SK-N-SH (cell line): ENCODE measurements around the gene SMARCC1. TPM values are rescaled to one million over a fixed set of nuclear protein-coding genes. Genes with fewer than 3 reads are reported as not detected.
A peak's percentile ranks its signal among the peaks of the same experiment; 100 is the strongest.
"Not testable (repeated sequence)": the region's sequence is repeated elsewhere in the genome, so short reads cannot be mapped to it uniquely, and the experiment has no call there.

Experiments used
- CTCF ChIA-PET: fragments of 300-600, 350-600 bp; formaldehyde crosslinking; extraction: SDS; loops from one replicate; lab custom pipeline; 2021; lab: Yijun Ruan, JAX
- POLR2A ChIA-PET: fragments of 350-600 bp; sonication (Branson Sonifier 250); formaldehyde crosslinking; extraction: SDS; loops from one replicate; lab custom pipeline; 2020; ENCODE audit warnings: antibody characterized with exemption, inconsistent platforms; lab: Yijun Ruan, JAX
- DNase-seq: peaks from one replicate; pipeline ENCODE4 v3.0.0; 2012
- H2AFZ ChIP-seq: fragments of 200-600 bp; sonication (generic); 2 replicates; pipeline ENCODE4 v1.8.1; 2016; ENCODE audit warnings: antibody characterized with exemption, mild to moderate bottlenecking, low read depth
- H3F3A ChIP-seq: fragments of 200-600 bp; sonication (generic); replicated peaks from 2 replicates; pipeline ENCODE3; 2016; ENCODE audit warnings: antibody characterized with exemption, mild to moderate bottlenecking; ENCODE audit not compliant: insufficient read depth
- H3K27ac ChIP-seq, 2 experiments: fragments of 200-500 bp in 1 of 2; fragments of 200-600 bp in 1 of 2; sonication (Bioruptor generic) in 1 of 2; sonication (generic), shearing (Covaris generic) in 1 of 2; 2 replicates each; pipeline versions ENCODE4 v1.5.1 to v1.6.1; 2014 to 2016; ENCODE audit warnings: low read depth in 2 of 2, inconsistent platforms in 1 of 2, low read length in 1 of 2, mild to moderate bottlenecking in 1 of 2, mixed read lengths in 1 of 2
- H3K27me3 ChIP-seq: fragments of 200-600 bp; sonication (generic), shearing (Covaris generic); 2 replicates; pipeline ENCODE4 v1.6.1; 2016; ENCODE audit warnings: mixed run types; ENCODE audit not compliant: insufficient read depth
- H3K36me3 ChIP-seq, 2 experiments: fragments of 200-500 bp in 1 of 2; fragments of 200-600 bp in 1 of 2; sonication (Bioruptor generic) in 1 of 2; sonication (generic) in 1 of 2; replicated peaks in 1 of 2; 2 replicates each; pipeline versions ENCODE3 to v1.5.1; 2014 to 2016; ENCODE audit warnings: low read length in 1 of 2, mild to moderate bottlenecking in 1 of 2; ENCODE audit not compliant: insufficient read depth in 2 of 2, control insufficient read depth in 1 of 2
- H3K4me1 ChIP-seq, 2 experiments: fragments of 200-500 bp in 1 of 2; fragments of 200-600 bp in 1 of 2; sonication (Bioruptor generic) in 1 of 2; sonication (generic), shearing (Covaris generic) in 1 of 2; 2 replicates each; pipeline versions ENCODE4 v1.5.1 to v1.6.1; 2014 to 2016; ENCODE audit warnings: low read depth in 1 of 2, low read length in 1 of 2, mixed run types in 1 of 2; ENCODE audit not compliant: insufficient read depth in 2 of 2, control insufficient read depth in 1 of 2
- H3K4me2 ChIP-seq: fragments of 200-600 bp; sonication (generic), shearing (Covaris generic); 2 replicates; pipeline ENCODE4 v1.6.1; 2017; ENCODE audit warnings: mixed run types
- H3K4me3 ChIP-seq, 2 experiments: fragments of 200-500 bp in 1 of 2; fragments of 200-600 bp in 1 of 2; sonication (Bioruptor generic) in 1 of 2; sonication (generic), shearing (Covaris generic) in 1 of 2; 2 replicates each; pipeline versions ENCODE4 v1.5.1 to v1.8.1; 2014 to 2016; ENCODE audit warnings: low read depth in 2 of 2, inconsistent platforms in 1 of 2, low read length in 1 of 2, mild to moderate bottlenecking in 1 of 2, mixed read lengths in 1 of 2, moderate library complexity in 1 of 2
- H3K79me2 ChIP-seq: fragments of 200-600 bp; sonication (generic); 2 replicates; pipeline ENCODE4 v1.8.1; 2017; ENCODE audit warnings: mild to moderate bottlenecking; ENCODE audit not compliant: insufficient read depth
- H3K9ac ChIP-seq: fragments of 200-600 bp; sonication (generic); 2 replicates; pipeline ENCODE4 v1.6.1; 2017; ENCODE audit warnings: mixed run types
- H3K9me2 ChIP-seq: fragments of 200-600 bp; sonication (generic); 2 replicates; pipeline ENCODE4 v1.6.1; 2017; ENCODE audit warnings: mixed run types
- H3K9me3 ChIP-seq: fragments of 200-600 bp; sonication (generic); 2 replicates; pipeline ENCODE4 v1.6.1; 2017; ENCODE audit warnings: mixed run types, mild to moderate bottlenecking, moderate library complexity
- H4K20me1 ChIP-seq: fragments of 200-600 bp; sonication (generic); 2 replicates; pipeline ENCODE4 v1.6.1; 2017; ENCODE audit warnings: mild to moderate bottlenecking, mixed run types; ENCODE audit not compliant: insufficient read depth
- CHD2 ChIP-seq: fragments of 150-350 bp; IDR thresholded peaks from 2 replicates; pipeline ENCODE4 v1.6.1; 2018; ENCODE audit warnings: low read length; ENCODE audit not compliant: partially characterized antibody
- ELF1 ChIP-seq: IDR thresholded peaks from 2 replicates; pipeline ENCODE4 v1.4.0; 2012
- EP300 ChIP-seq, 2 experiments: IDR thresholded peaks; 2 replicates each; pipeline versions ENCODE4 v1.4.0 to v1.6.1; 2012; ENCODE audit warnings: borderline replicate concordance in 1 of 2, low read depth in 1 of 2, low read length in 1 of 2
- FOSL2 ChIP-seq: IDR thresholded peaks from 2 replicates; pipeline ENCODE4 v1.4.0; 2012; ENCODE audit warnings: low read depth, mild to moderate bottlenecking, moderate library complexity, borderline replicate concordance
- JUND ChIP-seq: IDR thresholded peaks from 2 replicates; pipeline ENCODE4 v1.4.0; 2012
- MEF2A ChIP-seq: IDR thresholded peaks from 2 replicates; pipeline ENCODE4 v1.4.0; 2012; ENCODE audit warnings: low read depth, borderline replicate concordance
- MXI1 ChIP-seq: IDR thresholded peaks from 2 replicates; pipeline ENCODE4 v1.6.1; 2012; ENCODE audit warnings: mild to moderate bottlenecking, low read depth, low read length, improper control_type of control experiment
- NFIC ChIP-seq: IDR thresholded peaks from 2 replicates; pipeline ENCODE4 v1.4.0; 2012; ENCODE audit warnings: borderline replicate concordance
- NRF1 ChIP-seq: IDR thresholded peaks from 2 replicates; pipeline ENCODE4 v1.6.1; 2012; ENCODE audit warnings: low read depth, mild to moderate bottlenecking, low read length
- PBX3 ChIP-seq: IDR thresholded peaks from 2 replicates; pipeline ENCODE4; 2012
- POLR2AphosphoS5 ChIP-seq: IDR thresholded peaks from 2 replicates; pipeline ENCODE4 v1.6.1; 2012; ENCODE audit warnings: low read depth, low read length
- RAD21 ChIP-seq: IDR thresholded peaks from 2 replicates; pipeline ENCODE4 v1.6.1; 2012; ENCODE audit warnings: mild to moderate bottlenecking, low read length
- RXRA ChIP-seq: IDR thresholded peaks from 2 replicates; pipeline ENCODE4 v1.4.0; 2012; ENCODE audit warnings: low read depth, mild to moderate bottlenecking, borderline replicate concordance
- SMC3 ChIP-seq: IDR thresholded peaks from 2 replicates; pipeline ENCODE4 v1.6.1; 2012; ENCODE audit warnings: low read depth, low read length, improper control_type of control experiment
- TAF1 ChIP-seq: IDR thresholded peaks from 2 replicates; pipeline ENCODE4 v1.6.1; 2012; ENCODE audit warnings: low read depth, mild to moderate bottlenecking, low read length, moderate library complexity, borderline replicate concordance
- TEAD4 ChIP-seq: IDR thresholded peaks from 2 replicates; pipeline ENCODE4 v1.4.0; 2012; ENCODE audit warnings: mild to moderate bottlenecking, borderline replicate concordance; ENCODE audit not compliant: insufficient read depth
- USF1 ChIP-seq: IDR thresholded peaks from 2 replicates; pipeline ENCODE4 v1.4.0; 2012; ENCODE audit warnings: low read depth, borderline replicate concordance
- USF2 ChIP-seq: fragments of 150-350 bp; IDR thresholded peaks from 2 replicates; pipeline ENCODE4 v1.6.1; 2017; ENCODE audit warnings: antibody characterized with exemption, low read length, low read depth, borderline replicate concordance
- YY1 ChIP-seq: IDR thresholded peaks from 2 replicates; pipeline ENCODE4 v1.4.0; 2012; ENCODE audit warnings: low read depth, mild to moderate bottlenecking
- WGBS: methylation state at CpG from one replicate; pipeline ENCODE4 v1.1.6; 2017; ENCODE audit warnings: low lambda C conversion rate; 5-methylcytosine and 5-hydroxymethylcytosine counted together
- polyA plus RNA-seq, 3 experiments: library from polyadenylated mRNA; depleted of rRNA; stranded (reverse); fragments of >200 nt; gene quantifications; 2 replicates each; pipeline ENCODE4 v1.2.3, GENCODE V29; 2012

The SMARCC1 gene
- polyA plus RNA-seq, 1 of the 3 experiments (the other 2 are of a cell fraction) = 16.5 TPM

- TF ChIP-seq NFIC = no peak
- TF ChIP-seq PBX3 = no peak
- TF ChIP-seq NRF1 = peak; percentile 97
- no peak for TF ChIP-seq USF1
- no peak for TF ChIP-seq TEAD4
- TF ChIP-seq RXRA = no peak
- TF ChIP-seq USF2 = no peak; the same call in 1 of the 2 replicates
- peak; percentile 51 for TF ChIP-seq YY1
- peak; percentile 75 for TF ChIP-seq ELF1
- TF ChIP-seq MEF2A = no peak
- TF ChIP-seq, all 33 proteins: peak for 13
Measured at GRCh38 chr3:47781685-47782445, at the start of gene SMARCC1 (continued).

GRCh38 chr3:47829482-47829881, 47.8 kb upstream of the SMARCC1 start:
- H3K9me2 ChIP-seq, H3K27me3 ChIP-seq, H3K9ac ChIP-seq, H3K4me3 ChIP-seq, H3K9me3 ChIP-seq, H4K20me1 ChIP-seq, H2AFZ ChIP-seq, POLR2A ChIA-PET, H3K4me2 ChIP-seq, DNase-seq, H3F3A ChIP-seq, H3K27ac ChIP-seq: not testable (repeated sequence)
- Histone ChIP-seq H3K4me1 (peaks cover 3 to 11% of the 10 kb centered on the region in 2 experiments; a peak in 1 of 4 replicates), H3K36me3 (peaks cover 46 to 65% of the 10 kb centered on the region in 2 experiments), H3K79me2 (peaks cover 37% of the 10 kb centered on the region)
- CTCF ChIA-PET = interaction anchor here (1.1 to 2.5 kb wide), 3 partner anchors 8 to 322 kb away, joined by 5 to 13 read pairs (median 11); no protein-coding TSS in a partner anchor
- 97% methylated on average over 9 of the region's 9 CpGs for WGBS

GRCh38 chr3:47825590-47825989, 43.9 kb upstream of the SMARCC1 start:
- Histone ChIP-seq H3K9me2 (no peaks in the 10 kb centered on the region), H3K9ac (peak overlapping the region; percentile 98), H4K20me1 (peaks cover 5% of the 10 kb centered on the region; the same call in 1 of the 2 replicates), H2AFZ (no peak overlapping the region), H3K27me3 (no peaks in the 10 kb centered on the region), H3K4me1 (peaks cover 3 to 15% of the 10 kb centered on the region in 2 experiments; a peak in 1 of 4 replicates), H3K27ac (peak overlapping the region in 1 of 2 experiments; percentile 69; a peak in 1 of 4 replicates), H3K4me3 (peak overlapping the region; percentile 74 to 95), H3K9me3 (no peaks in the 10 kb centered on the region), H3K79me2 (peaks cover 41% of the 10 kb centered on the region), H3K36me3 (peaks cover 22 to 35% of the 10 kb centered on the region in 2 experiments), H3F3A (peaks cover 8% of the 10 kb centered on the region), H3K4me2 (peak overlapping the region; percentile 89)
- POLR2A ChIA-PET = interaction anchor here (0.6 to 2.4 kb wide), 6 partner anchors 11 to 326 kb away, joined by 3 to 8 read pairs (median 4); partner anchors contain the start of gene DHX30
- WGBS = 40% methylated on average over 2 of the region's 7 CpGs
- DNase-seq = peak; percentile 48
- TF ChIP-seq RAD21 (no peak), EP300 (IDR thresholded peaks at IDR 0.05; ENCODE audit: borderline replicate concordance in 1 of 2, low read depth in 1 of 2, low read length in 1 of 2) (no peak), FOSL2 (no peak), POLR2AphosphoS5 (no peak), USF1 (no peak), NRF1 (no peak), MEF2A (no peak), TAF1 (no peak), JUND (no peak), NFIC (no peak), TEAD4 (no peak), CHD2 (no peak), MXI1 (no peak), SMC3 (no peak)
- CTCF ChIA-PET = interaction anchor here (0.7 to 4.0 kb wide), 35 partner anchors 11 to 611 kb away, joined by 3 to 44 read pairs (median 4); no protein-coding TSS in a partner anchor
